Caco-2 (cell line): ENCODE results near the gene ZFP91. TPM values are rescaled to one million over a fixed set of nuclear protein-coding genes. Genes with fewer than 3 reads are reported as not detected.

Experiments
- BruUV-seq: library from RNA; stranded (reverse); fragments of 400-500 nt; replicated peaks from 2 replicates; lab custom pipeline; 2021; lab: Mats Ljungman, UMichigan
- CTCF ChIA-PET: fragments of 300-600 bp; sonication (Branson Sonifier 250); formaldehyde crosslinking; loops from one replicate; lab custom pipeline; 2022; ENCODE audit warnings: antibody characterized with exemption; lab: Charles Lee
- POLR2A ChIA-PET: fragments of 300-600 bp; sonication (Branson Sonifier 250); formaldehyde crosslinking; loops from one replicate; lab custom pipeline; 2022; ENCODE audit warnings: antibody characterized with exemption; lab: Charles Lee
- DNase-seq, 2 experiments: peaks; one replicate each; pipeline versions ENCODE4 v3.0.0 to v3.0.0-alpha.2; 2020 to 2022
- H3K27me3 ChIP-seq: replicated peaks from 2 replicates; pipeline ENCODE4 v1.6.0; 2011; ENCODE audit warnings: low read length; ENCODE audit not compliant: control insufficient read depth, insufficient read depth
- H3K36me3 ChIP-seq: 2 replicates; pipeline ENCODE4 v1.5.1; 2011; ENCODE audit warnings: low read length; ENCODE audit not compliant: control insufficient read depth, insufficient read depth
- H3K4me1 ChIP-seq: fragments of 250-450 bp; sonication (Bioruptor Pico); 2 replicates; pipeline ENCODE4 v1.5.1; 2020; ENCODE audit warnings: mild to moderate bottlenecking
- H3K4me3 ChIP-seq: 2 replicates; pipeline ENCODE4 v1.5.1; 2011; ENCODE audit warnings: low read depth, mild to moderate bottlenecking, control low read depth, low read length
- H3K9me3 ChIP-seq: fragments of 250-450 bp; sonication (Bioruptor Pico); 2 replicates; pipeline ENCODE4 v1.5.1; 2020; ENCODE audit warnings: mild to moderate bottlenecking, moderate library complexity
- H3K27ac Mint-ChIP-seq: one replicate; pipeline ENCODE4 v1.8.0; 2022; ENCODE audit warnings: mixed read lengths; ENCODE audit not compliant: unreplicated experiment
- H3K27me3 Mint-ChIP-seq: one replicate; pipeline ENCODE4 v1.8.0; 2022; ENCODE audit warnings: mixed read lengths; ENCODE audit not compliant: insufficient read depth, unreplicated experiment
- H3K36me3 Mint-ChIP-seq: one replicate; pipeline ENCODE4 v1.8.0; 2022; ENCODE audit warnings: mild to moderate bottlenecking, mixed read lengths; ENCODE audit not compliant: insufficient read depth, unreplicated experiment
- H3K4me1 Mint-ChIP-seq: one replicate; pipeline ENCODE4 v1.8.0; 2022; ENCODE audit warnings: low read depth, mixed read lengths; ENCODE audit not compliant: unreplicated experiment
- H3K4me3 Mint-ChIP-seq: one replicate; pipeline ENCODE4 v1.8.0; 2022; ENCODE audit warnings: mild to moderate bottlenecking, moderate library complexity, mixed read lengths; ENCODE audit not compliant: unreplicated experiment
- H3K9me3 Mint-ChIP-seq: one replicate; pipeline ENCODE4 v1.8.0; 2022; ENCODE audit warnings: mixed read lengths; ENCODE audit not compliant: unreplicated experiment
- CTCF ChIP-seq, 2 experiments: fragments of 200-600 bp in 1 of 2; IDR thresholded peaks; 1 replicate in 1 of 2; 2 replicates in 1 of 2; pipeline versions ENCODE4 v1.5.1 to v1.8.0; 2011 to 2022; ENCODE audit warnings: antibody characterized with exemption in 1 of 2, control low read depth in 1 of 2, inconsistent platforms in 1 of 2, low read depth in 1 of 2, low read length in 1 of 2, mild to moderate bottlenecking in 1 of 2, moderate library complexity in 1 of 2; ENCODE audit not compliant: insufficient read depth in 1 of 2, severe bottlenecking in 1 of 2, unreplicated experiment in 1 of 2
- intact Hi-C: fragments of 100-400 bp; cut with micrococcal nuclease; formaldehyde crosslinking; loops from one replicate; pipeline ENCODE4 v1.10.0; 2022; ENCODE audit not compliant: unreplicated experiment
- total RNA-seq: library from RNA; stranded (reverse); gene quantifications from 2 replicates; pipeline ENCODE4 v1.2.3, GENCODE V29; 2022

ZFP91 gene
- total RNA-seq, 1 experiment from 2014 or later: 40.6 TPM

GRCh38 chr11:58628446-58628845 lies 49.6 kb downstream of the ZFP91 start:
- Mint-ChIP-seq H3K36me3 (peaks cover 32% of the 10 kb centered on the region), H3K4me3 (no peak overlapping the region), H3K9me3 (no peaks in the 10 kb centered on the region), H3K27ac (no peak overlapping the region), H3K27me3 (no peaks in the 10 kb centered on the region), H3K4me1 (no peaks in the 10 kb centered on the region)
- ChIA-PET CTCF (interaction anchor here (0.7 to 1.8 kb wide), 4 partner anchors 51 to 272 kb away, joined by 3 to 11 read pairs (median 5); no protein-coding TSS in a partner anchor), POLR2A (no interaction called here)
- Histone ChIP-seq H3K27me3 (no peaks in the 10 kb centered on the region), H3K4me1 (no peaks in the 10 kb centered on the region), H3K36me3 (0 out of 2 replicates have a peak, but pooled peaks cover 1% of the 10 kb centered on the region), H3K9me3 (no peaks in the 10 kb centered on the region), H3K4me3 (no peak overlapping the region)
- no TSS peak for BruUV-seq
- no peak for DNase-seq
- intact Hi-C loops: no loop called here
- no peak for TF ChIP-seq CTCF (IDR thresholded peaks at IDR 0.05; ENCODE audit: insufficient read depth in 1 of 2, low read depth in 1 of 2, low read length in 1 of 2, severe bottlenecking in 1 of 2, unreplicated experiment in 1 of 2)

- H3K4me1 Mint-ChIP-seq: no peaks in the 10 kb centered on the region
- H3K36me3 ChIP-seq: 0 out of 2 replicates have a peak, but pooled peaks cover 1% of the 10 kb centered on the region
Measured at GRCh38 chr11:58629857-58630256, 51.0 kb downstream of the ZFP91 start.

GRCh38 chr11:58631378-58631777 lies 52.5 kb downstream of the ZFP91 start:
- Mint-ChIP-seq H3K4me3 (no peak overlapping the region), H3K27ac (no peak overlapping the region), H3K36me3 (peaks cover 14% of the 10 kb centered on the region), H3K4me1 (no peaks in the 10 kb centered on the region), H3K27me3 (no peaks in the 10 kb centered on the region), H3K9me3 (no peaks in the 10 kb centered on the region)
- no TSS peak for BruUV-seq
- H3K27me3 ChIP-seq: no peaks in the 10 kb centered on the region
- no peaks in the 10 kb centered on the region for H3K36me3 ChIP-seq
- CTCF ChIA-PET: no interaction called here
- H3K4me3 ChIP-seq: no peak overlapping the region
- H3K9me3 ChIP-seq: no peaks in the 10 kb centered on the region
- intact Hi-C loops: no loop called here
- TF ChIP-seq CTCF (IDR thresholded peaks at IDR 0.05; ENCODE audit: insufficient read depth in 1 of 2, low read depth in 1 of 2, low read length in 1 of 2, severe bottlenecking in 1 of 2, unreplicated experiment in 1 of 2): no peak
- no peak for DNase-seq
- POLR2A ChIA-PET: no interaction called here
- no peaks in the 10 kb centered on the region for H3K4me1 ChIP-seq

More at GRCh38 chr11:58629857-58630256, 51.0 kb downstream of the ZFP91 start:
- BruUV-seq: no TSS peak
- no peaks in the 10 kb centered on the region for H3K9me3 ChIP-seq
- ChIA-PET POLR2A (interaction anchor here (0.5 kb wide), 1 partner anchor 1040 kb away, joined by 5 read pairs; no protein-coding TSS in a partner anchor), CTCF (interaction anchor here (0.6 to 1.2 kb wide), 8 partner anchors 29 to 596 kb away, joined by 3 to 12 read pairs (median 3); no protein-coding TSS in a partner anchor)
- TF ChIP-seq CTCF (IDR thresholded peaks at IDR 0.05; ENCODE audit: insufficient read depth in 1 of 2, low read depth in 1 of 2, low read length in 1 of 2, severe bottlenecking in 1 of 2, unreplicated experiment in 1 of 2): peak; percentile 37 to 59
- no peaks in the 10 kb centered on the region for H3K9me3 Mint-ChIP-seq
- intact Hi-C loops: loop anchor here (1.0 kb wide), 1 partner anchor 53 kb away; no protein-coding TSS in a partner anchor
- H3K4me3 Mint-ChIP-seq: no peak overlapping the region
- H3K27me3 ChIP-seq: no peaks in the 10 kb centered on the region
- H3K36me3 Mint-ChIP-seq: peaks cover 19% of the 10 kb centered on the region
- no peaks in the 10 kb centered on the region for H3K27me3 Mint-ChIP-seq
- no peak overlapping the region for H3K4me3 ChIP-seq
- no peak overlapping the region for H3K27ac Mint-ChIP-seq
- no peaks in the 10 kb centered on the region for H3K4me1 ChIP-seq
- DNase-seq: peak in 1 of 2 experiments; percentile 43
